HG03460 (cell line): ENCODE results near the gene PTPRD.

Source experiments
- ATAC-seq: cut with Tn5 transposase; IDR thresholded peaks from one replicate; pipeline ENCODE4 v1.9.1; 2021; ENCODE audit not compliant: unreplicated experiment

The PTPRD gene

DNA sequence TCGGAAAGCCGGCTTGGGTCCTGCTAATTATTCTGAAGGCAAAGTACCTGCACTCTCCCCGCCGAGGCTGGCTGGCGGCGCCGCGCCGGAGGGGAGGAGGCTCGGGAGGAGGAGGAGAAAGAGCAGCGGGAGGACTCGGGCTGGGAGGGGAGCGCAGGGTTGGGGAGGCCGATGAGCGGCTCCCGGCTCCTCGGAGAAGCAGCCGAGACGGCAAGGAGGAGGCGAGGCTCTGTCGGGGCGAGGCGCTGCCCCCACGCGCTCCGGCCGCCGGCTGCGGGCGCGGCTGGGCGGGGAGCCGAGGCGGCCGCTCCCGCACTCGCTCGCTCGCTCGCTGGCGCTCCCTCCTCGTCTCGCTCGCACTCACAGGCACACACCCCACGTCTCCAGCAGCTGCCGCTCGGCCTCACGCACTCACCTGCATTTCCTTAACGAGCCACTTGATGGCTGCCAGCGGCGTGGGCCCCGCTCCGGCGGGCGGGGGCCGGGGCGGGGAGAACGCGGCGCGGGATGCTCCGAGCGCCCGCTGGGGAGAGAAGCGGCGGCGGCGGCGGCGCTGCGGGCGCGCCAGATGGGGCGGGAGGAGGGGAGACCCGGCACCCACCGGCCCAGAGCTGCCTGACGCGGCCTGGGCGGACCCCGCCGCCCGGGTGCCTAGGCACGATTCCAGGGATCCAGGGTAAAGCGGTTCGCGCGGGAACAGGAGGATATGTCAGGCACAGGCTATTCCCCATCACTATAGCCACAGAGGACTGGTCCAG, at the start of gene PTPRD:
TSS of gene PTPRD (minus strand) at position 362 of the 758 bp plus-strand sequence.
- ATAC-seq, result peak; percentile 89

DNA sequence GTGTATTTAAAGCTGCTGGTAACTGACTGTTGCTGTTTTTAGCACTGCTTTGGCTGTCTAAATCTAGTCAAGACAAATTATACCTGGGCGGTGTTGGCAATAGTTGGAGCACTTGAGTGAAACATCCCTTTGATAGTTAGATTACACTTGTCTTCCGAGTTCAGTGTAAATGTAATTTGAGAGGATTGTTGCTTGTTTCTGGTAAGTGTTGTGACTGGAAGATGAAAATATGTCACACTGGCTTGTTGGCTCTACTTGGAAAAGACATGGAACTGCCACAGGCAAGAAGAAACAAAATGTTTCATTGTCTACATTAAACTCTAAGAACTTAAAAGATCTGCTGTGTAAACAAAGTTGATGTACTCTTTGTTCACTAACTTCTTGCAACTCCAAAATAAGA, 49.2 kb upstream of the PTPRD start:
- ATAC-seq, result no peak

DNA sequence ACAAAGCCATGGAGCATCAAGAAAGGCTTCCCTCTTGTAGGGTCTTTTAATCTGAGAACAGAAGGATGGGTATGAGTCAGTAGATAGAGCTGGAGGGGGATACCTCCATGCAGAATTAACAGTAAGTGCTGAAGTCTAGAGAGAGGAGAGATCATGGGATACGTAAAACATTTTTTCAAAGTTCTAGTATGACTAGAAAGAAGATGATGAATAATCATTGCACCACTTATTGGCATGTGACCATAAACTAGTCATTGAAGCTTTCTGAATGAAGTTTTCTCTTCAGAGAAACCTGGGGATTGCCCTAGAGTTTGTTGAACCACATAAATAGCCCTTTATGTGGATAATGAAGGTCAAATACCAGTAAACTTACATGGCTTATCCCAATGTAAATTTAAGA, 48.6 kb upstream of the PTPRD start:
- no peak for ATAC-seq

DNA sequence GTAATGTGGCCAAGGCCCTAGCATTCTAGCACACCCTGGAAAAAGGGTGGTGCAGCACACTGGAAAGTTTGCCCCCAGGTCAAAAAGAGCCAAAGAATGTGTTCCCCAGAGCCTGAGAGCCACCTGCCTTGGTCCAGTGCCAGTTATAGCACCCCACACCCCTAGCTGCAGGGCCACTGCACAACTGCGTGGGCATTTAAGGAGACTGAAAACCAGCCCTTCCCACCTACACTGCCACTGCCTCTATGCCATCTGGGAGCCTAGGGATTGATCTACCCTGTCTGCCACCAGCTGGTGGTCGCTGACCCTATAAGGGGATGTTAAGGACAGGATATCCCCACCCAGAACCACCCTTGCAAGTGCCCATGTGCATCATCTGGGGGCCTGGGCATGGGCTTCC, 38.2 kb upstream of the PTPRD start:
- no peak for ATAC-seq

DNA sequence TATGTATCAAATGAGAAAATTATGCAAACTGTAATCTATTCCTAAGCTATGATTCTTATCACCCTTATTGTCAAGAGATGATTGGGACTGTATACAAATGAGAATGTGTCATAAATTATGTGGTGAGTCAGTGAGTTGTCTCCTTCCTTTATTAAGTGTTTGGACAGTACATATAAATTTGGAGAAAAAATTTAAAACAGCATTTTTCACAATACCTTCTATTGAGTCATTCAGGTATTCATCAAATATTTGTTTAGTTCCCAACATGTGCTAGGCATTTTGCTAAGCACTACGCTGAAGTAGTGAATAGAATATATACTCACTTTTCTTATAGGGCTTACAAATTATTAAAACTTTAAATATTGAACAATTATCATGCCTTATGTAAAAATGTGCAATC, 36.3 kb upstream of the PTPRD start:
- no peak for ATAC-seq

DNA sequence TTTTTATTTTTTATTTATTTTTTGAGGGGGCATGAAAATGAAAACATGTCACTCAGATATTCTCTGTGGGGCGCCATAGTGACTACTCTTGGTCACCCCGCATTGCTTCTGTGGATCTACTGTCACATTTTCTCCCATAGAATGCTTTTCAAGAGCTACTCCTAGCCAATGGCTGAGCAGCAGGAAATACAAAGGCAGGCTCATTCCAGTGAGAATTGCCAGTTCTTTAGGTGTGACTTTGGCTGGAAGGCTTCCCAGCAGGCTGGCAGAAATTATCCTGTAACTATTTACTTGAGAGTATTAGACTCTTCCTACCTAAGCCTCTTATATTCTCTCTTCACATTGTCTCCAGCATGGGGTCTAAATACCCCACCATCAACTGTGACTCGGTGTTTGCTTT, 21.0 kb upstream of the PTPRD start:
- ATAC-seq, result no peak

DNA sequence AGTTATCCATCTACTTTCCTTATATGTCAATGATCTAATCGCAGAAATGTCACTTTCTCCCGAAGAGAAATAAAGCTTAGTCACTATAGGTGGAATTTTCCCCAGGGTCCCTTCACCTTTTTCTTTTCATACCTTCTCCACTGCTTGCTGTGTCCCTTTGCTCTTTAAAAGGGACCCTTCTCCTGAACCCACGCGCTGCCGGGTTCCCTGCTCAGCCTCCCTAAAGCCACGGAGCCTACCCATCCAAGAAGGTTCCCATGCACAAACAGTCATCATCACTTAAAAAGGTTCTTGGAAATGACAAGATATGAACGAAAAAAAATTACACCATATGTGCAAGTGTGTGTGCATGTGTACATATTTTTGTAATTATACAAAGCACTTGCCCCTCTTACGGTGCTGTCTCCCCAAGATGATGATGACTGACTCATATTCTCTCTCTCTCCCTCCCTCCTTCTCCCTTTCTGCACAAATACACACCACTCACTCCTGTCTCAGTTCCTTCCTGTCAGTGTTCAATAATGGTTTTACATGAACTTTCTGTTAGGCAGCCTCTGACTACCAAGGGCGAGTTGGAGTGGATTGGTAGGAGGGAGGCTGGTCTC, 1.5 kb upstream of the PTPRD start:
- ATAC-seq, result no peak

DNA sequence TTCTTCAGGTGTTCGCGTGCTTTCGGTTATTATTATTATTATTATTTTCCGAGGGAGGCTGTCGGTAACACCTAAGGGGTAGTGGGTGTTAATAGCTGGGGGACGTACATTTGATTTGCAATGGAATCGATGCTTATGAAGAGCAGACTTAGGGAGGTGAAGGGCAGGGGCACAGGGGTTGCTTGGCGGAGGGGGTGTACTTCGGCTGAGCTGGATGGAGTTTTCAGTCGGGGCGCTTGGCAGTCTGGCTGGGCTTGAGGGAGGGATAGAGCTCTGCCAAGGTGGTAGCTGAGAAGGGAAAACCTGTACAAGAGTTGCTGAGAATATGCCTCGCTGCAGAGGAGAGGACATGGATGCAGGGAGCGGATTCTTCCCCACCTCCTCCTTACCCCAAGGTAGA, 617 bp upstream of the PTPRD start:
- no peak for ATAC-seq

DNA sequence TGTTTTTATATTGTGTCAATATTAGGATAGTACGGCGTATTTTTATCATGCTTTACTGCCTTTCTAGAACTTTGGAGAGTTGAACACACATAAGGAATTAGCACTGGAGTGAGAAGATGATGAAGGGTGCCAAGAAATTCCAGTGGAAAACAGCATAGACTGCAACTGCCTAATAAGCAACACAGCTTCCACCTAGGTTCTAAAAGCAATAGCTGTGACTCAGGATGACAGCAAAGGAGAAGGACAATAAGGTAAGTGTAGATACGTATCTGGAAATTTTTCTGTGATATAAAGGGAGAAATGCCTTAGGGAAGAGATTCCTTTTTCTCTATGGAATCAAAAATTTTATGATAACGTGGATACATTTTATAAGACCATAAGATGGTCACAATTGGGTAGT, 7.4 kb downstream of the PTPRD start:
- ATAC-seq, result no peak

DNA sequence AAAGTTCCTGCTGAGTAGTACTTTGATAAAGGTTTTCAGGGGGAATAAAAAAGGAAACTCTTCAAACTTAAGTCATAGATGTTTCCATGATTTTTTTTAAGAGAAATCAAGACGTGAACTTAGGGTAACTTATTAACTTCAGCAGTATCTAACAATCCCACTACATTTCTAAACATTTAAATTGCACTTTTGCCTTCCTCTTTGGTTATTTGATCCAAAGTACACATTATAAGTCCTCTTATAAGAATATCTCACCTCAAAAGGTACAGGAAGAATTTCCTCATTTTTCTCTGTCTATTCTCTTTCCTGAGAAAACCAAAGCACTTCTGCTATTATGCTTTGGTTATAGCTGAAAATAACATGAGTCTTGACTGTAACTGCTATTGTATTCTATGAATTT, 7.9 kb downstream of the PTPRD start:
- no peak for ATAC-seq

DNA sequence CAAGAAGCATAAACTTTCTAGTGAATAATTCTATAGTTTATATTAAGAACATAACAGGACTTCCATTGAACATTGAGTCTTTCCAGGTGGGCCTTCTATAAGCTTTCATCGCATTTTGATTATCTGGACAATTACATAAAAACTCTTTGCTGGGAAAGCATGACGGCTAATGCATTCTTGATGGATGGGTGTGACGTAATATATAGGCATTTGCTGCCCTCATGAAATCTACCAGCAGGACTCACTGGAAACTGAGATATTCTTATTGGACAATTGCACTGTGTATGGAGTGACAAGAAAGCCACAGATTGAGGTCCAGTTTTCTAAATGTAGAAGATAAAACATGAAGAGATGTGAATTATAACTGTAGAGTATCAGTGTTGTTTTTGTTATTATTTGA, 15.0 kb downstream of the PTPRD start:
- no peak for ATAC-seq

DNA sequence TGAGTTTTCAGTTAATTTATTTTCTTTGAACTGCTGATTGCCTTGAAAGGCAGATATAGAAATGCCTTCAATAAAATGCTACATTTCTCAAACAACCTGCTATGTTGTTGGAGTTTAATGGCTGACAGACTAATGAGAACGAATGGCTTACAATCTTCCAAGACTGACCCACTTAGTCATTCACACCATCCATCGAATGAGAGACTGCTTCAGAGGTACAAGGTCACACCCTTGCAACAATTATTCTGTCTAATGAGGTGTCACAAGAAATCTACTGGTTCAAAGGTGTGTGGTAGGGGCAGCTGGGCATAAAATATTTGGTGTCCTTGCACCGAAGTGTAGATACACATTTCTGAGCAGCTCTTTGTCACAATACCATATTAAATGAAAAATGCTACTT, 18.3 kb downstream of the PTPRD start:
- no peak for ATAC-seq

DNA sequence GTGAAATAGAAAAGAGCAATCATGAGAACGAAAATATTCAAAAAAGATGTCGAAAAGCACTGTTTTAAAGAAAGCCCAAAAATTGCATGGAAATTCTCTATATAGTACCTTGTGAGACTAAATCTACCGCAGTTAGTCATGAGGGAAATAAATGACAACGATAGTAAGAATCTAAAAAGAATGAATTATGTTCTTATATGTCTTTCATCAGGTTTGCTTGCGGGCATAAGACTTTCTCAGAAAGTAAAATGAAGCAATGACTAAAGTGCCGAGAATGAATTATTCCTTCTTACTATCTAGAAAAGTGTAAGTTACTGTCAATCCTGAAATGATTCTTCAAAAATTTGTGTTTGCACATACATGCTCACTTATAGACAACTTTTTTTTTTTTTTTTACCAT, 26.4 kb downstream of the PTPRD start:
- ATAC-seq, result no peak

DNA sequence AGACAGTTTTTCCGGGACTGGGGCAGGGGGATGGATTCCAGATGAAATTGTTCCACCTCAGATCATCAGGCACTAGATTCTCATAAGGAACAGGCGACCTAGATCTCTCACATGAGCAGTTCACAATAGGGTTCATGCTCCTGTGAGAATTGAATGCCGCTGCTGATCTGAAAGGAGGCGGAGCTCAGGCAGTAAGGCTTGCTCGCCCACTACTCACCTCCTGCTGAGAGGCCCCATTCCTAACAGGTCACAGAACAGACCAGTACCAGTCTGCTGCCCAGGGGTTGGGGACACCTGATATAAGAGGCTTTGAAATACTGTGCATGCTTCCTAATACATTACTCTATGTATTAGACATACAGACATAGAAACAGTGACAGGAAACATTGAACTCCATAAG, 41.1 kb downstream of the PTPRD start:
- ATAC-seq, result no peak

DNA sequence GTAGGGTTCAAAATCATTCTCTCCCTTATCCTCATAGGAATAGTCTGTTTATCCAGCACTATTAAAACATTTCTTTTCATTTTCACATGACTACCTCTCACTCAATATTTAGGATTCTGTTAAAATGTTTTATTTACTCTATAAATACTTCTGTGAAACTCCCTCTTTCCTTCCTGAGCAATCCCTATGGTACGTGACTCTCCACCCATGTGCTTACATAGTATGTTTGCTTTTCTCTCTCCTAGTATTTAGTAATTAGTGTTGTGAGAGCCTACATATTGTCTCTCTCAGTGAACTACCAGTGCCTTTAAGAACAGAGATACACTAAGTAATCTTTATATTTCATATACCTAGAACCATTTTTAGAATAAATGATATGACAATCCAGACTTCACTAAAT, 46.0 kb downstream of the PTPRD start:
- no peak for ATAC-seq

DNA sequence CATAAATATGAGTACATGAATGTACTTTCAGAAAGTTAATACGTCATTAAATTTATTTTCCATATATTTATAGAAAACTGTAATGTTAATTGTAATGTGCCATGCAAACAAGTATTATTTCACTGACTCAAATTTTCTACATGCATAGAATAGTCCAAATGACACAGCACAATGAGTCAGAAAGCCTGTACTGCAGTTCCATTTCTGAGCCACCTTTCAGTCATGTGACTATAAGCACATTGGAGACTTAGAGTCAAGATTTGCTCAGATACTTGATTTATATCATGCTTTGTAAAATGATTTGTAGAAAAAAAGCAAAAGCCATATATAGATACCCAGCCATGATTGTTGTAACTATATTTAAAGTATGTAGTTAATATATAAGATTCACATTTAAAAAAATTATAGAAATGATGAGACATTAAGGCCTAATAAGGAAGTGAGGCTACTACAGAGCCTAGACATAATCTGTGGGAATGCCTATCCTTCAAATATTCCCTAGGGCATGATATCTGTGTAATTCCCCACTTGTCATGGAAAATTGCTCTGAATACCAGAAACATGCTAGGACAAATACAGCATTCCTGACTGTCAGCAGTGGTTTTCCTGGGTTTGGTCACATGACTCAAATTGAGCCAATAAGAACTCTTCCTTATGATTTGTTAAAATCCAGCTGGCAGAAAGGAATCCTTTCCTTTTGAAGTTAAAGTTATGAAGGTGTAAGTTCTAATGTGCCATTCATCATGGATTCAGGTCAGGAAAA, 50.0 kb downstream of the PTPRD start:
- no peak for ATAC-seq

DNA sequence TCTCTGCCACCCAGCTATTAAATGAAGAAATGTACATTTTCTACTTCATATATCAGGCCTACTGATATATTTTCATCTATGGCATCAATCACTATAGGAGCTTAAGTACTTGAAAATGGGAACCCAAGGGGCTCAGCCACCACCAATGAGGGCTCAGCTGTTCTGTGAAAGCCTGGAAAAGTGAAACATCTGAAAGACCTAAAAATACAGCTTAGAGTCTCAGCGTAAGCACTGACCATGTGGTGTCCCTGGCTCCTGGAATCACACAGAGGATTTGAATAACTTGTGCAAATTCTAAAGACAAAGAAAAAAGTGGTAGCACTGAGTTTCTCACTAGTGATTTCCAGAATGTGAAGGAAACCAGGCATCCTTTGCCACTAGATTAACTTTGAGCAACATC, 64.5 kb downstream of the PTPRD start:
- no peak for ATAC-seq

DNA sequence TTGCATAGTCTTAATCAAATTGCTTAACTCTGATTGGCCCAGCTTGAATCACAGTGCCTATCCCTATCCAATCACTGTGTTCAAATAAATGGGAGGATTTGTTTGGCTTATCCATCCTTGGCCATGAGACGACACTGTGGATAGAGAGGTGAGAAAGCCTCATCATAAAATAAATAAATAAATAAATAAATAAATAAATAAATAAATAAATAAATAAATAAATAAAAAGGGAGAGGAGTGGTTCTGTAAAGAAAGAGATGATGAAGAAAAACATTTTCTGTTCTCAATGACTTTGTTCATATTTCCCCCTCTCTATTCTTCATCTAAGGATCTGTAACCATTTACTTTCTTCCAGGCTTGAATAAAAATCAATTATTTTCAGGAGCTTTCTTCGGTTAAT, 74.7 kb downstream of the PTPRD start:
- ATAC-seq, result no peak

DNA sequence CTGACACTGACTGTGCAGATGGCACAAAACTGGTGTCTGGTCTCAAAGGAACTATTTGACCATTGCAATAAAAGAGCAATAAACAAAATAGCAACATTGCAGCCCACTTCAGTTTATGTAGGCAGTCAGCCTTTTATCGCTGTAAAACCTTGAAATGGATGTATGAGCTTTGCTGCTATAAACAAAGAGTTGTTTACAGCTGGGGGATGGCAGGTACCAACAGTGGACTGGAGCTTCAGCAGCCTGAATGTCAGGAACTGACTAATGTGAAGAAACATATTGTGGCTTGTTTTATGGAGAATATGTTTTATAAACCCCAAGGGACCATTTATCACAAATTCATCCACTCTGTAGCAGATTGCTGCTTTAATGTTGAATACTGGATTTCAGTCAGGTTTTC, 78.0 kb downstream of the PTPRD start:
- ATAC-seq, result no peak

DNA sequence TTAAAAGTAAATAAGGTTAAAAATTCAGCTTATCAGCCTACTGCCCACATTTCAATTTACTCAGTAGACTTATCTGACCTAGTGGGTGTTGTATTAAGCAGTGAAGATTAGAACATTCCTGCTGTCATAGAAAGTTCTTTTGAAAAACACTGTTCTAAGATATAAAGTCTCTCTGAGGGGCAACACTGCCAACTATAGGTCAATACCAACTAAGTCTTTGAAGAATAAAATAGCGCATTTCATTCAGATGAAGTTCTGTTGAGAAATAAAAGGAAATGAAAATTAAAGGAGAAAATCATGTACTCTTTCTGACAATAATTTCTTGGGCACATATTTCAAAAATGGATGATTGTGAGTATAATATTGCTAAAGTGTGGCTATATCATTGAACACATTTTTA, 86.8 kb downstream of the PTPRD start:
- no peak for ATAC-seq

DNA sequence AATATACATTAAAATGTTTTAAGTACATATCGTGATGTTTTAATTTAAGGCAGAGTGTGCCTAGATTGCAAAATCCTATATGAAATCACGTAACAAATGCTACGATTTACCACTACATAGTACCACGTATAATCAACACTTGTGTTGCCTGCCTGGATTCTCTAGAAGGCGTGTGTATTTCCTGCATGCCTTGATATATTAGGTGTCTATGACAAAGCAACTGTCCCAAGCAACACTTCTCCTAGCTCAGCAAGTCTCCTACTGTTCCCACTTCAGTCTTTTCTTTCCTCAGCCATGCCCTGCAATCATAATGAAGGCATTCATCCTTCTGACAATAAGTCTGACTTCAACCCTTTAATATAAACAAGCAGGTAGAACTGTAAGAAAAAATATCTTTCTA, 89.6 kb downstream of the PTPRD start:
- ATAC-seq, result no peak

DNA sequence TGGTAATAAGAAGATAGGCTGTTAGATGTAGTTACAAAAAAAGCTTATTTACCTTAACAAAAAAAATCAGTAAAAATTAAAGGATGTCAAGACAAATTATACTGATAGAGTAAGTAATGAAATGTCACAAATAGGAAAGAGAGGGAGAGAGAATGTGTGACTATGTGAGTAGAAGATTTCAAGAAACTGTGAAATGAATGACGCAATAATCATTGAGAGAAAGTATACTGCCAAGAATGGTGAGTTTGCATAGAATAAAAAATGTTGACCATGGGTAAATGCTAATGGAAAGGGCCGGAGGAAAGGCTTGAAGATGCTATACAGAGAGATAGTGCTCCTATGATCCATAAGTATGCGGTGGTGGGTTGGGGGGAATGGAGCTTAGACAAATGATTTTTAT, 100.7 kb downstream of the PTPRD start:
- ATAC-seq, result no peak
